ENCODE measurements around the gene FAM210A. TPM values are rescaled to one million over a fixed set of nuclear protein-coding genes. Genes with fewer than 3 reads are reported as not detected.

The FAM210A gene
- total RNA-seq, 1 donor from 2014 or later = 2.1 TPM

DNA sequence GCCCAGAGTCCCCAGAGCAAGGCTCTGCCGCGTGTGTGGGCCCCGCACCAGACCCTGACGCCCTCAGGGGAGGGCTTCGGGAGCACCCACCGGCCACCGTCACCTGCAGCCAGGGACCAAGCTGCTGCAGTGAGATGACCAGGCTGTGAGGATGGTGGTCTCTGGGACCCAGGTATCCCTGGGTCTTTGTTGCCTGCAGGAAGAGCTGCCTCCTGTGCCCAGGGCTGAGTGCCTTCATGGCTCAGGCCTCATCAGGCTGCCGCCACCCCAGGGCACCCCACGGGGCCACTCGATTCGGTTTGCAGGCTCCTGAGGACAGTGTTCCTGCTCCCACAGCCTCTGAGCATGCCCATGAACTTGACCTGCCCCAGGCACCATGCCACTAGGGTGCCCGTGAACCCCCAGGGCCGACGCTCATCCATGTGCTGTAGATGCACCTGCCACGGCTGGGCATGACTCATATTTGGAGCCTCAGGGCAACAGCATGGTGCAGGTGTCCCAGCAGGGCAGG is 109.8 kb downstream of the FAM210A start:
- no peak overlapping the region for H3K27ac ChIP-seq
- peaks cover 0 to 5% of the 10 kb centered on the region in 2 donors for H3K36me3 ChIP-seq
- H3K4me1 ChIP-seq = peaks cover 0 to 6% of the 10 kb centered on the region in 2 donors
- H3K4me3 ChIP-seq = no peak overlapping the region
- H3K27me3 ChIP-seq = no peaks in the 10 kb centered on the region
- DNase-seq (ENCODE audit: low spot score in 2 of 2) = no peak
- TF ChIP-seq, protein P1, sequence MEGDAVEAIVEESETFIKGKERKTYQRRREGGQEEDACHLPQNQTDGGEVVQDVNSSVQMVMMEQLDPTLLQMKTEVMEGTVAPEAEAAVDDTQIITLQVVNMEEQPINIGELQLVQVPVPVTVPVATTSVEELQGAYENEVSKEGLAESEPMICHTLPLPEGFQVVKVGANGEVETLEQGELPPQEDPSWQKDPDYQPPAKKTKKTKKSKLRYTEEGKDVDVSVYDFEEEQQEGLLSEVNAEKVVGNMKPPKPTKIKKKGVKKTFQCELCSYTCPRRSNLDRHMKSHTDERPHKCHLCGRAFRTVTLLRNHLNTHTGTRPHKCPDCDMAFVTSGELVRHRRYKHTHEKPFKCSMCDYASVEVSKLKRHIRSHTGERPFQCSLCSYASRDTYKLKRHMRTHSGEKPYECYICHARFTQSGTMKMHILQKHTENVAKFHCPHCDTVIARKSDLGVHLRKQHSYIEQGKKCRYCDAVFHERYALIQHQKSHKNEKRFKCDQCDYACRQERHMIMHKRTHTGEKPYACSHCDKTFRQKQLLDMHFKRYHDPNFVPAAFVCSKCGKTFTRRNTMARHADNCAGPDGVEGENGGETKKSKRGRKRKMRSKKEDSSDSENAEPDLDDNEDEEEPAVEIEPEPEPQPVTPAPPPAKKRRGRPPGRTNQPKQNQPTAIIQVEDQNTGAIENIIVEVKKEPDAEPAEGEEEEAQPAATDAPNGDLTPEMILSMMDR (IDR thresholded peaks at IDR 0.05) = no peak
- H3K9me3 ChIP-seq = no peaks in the 10 kb centered on the region
- intact Hi-C loops (cut with DNase I) = no loop called here

DNA sequence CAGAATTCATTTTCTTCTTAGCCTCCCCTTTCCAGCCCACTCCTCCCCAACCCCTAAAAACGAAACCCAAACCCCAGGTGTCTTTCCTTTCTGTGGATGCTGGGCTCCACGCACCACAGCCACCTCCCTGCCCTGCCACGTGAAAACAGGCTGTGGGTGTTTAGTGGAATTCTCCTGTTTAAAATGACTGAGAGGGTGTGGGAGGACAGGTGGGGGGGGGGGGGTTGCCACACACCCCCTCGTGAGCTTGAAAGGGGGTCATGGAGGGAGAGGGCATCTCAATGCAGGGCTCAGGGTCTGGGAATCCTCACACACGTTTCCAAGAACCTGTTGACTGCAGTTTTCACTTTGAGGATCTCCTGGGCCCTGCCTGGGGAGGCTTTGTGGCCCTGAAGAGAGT is 110.3 kb downstream of the FAM210A start:
- TF ChIP-seq, protein P1 (IDR thresholded peaks at IDR 0.05) = no peak
- Histone ChIP-seq H3K27ac (no peak overlapping the region), H3K4me1 (peaks cover 0 to 6% of the 10 kb centered on the region in 2 donors), H3K36me3 (peaks cover 0 to 2% of the 10 kb centered on the region in 2 donors), H3K9me3 (no peaks in the 10 kb centered on the region), H3K4me3 (no peak overlapping the region), H3K27me3 (no peaks in the 10 kb centered on the region)
- intact Hi-C loops (cut with DNase I) = no loop called here
- DNase-seq (ENCODE audit: low spot score in 2 of 2) = no peak

DNA sequence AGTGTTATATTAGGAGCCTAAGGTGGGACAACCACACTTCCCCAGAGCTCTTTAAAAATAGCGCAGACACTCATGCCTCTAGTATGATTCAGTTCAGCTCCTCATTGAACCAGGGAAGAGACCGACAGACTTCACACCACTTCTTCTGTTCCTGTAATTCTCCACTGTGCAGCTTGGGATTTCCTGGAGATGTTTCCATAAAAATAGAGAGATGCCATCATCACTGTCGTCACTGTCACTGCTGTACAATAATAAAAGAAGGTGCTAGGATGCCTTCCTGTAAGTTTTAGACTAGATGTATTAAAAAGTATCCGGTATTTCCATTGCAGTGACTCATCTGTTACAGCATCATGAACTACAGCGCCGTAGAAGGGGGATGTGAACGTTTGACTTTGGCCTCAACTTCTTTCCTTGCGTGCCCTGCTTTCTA is 110.9 kb downstream of the FAM210A start:
- no peaks in the 10 kb centered on the region for H3K27me3 ChIP-seq
- intact Hi-C loops (cut with DNase I) = no loop called here
- TF ChIP-seq, protein P1 (IDR thresholded peaks at IDR 0.05) = no peak
- no peaks in the 10 kb centered on the region for H3K9me3 ChIP-seq
- no peaks in the 10 kb centered on the region for H3K36me3 ChIP-seq
- DNase-seq (ENCODE audit: low spot score in 2 of 2) = no peak
- no peak overlapping the region for H3K4me3 ChIP-seq
- peaks cover 2 to 8% of the 10 kb centered on the region in 2 donors for H3K4me1 ChIP-seq
- H3K27ac ChIP-seq = no peak overlapping the region

DNA sequence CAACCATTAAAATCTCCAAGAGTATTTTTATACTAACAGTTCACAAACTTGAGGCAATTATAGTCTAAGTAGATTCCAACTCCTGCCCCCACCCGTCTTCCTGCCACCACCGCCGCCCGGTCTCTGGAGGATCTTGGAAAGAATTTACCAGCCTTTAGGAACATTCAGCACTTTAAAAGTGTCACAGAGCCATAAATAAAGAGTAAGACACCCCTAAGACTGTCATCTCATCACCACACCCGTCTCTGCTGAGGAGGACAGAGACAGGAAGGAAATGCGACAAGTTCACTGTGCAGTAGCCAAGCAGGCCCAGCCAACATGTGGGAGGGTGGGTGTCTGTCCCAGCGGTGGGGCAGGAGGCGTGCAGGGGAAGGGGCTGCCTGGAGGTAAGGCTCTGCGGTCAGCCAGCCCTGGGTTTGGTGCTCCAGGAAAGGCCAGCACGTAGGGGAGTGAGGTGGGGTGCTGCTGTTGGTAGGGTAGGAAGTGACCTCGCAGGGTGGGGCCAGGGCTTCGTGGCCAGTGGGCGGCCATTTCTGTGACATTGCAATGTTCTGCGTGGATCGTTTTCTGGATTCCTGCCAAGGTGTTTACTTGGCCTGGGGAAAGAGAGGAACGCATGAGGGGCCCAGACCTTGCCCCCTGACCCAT is 111.6 kb downstream of the FAM210A start:
- H3K4me3 ChIP-seq = no peak overlapping the region
- H3K4me1 ChIP-seq = peaks cover 4 to 10% of the 10 kb centered on the region in 2 donors
- H3K27ac ChIP-seq = peak overlapping the region; percentile 31 to 47
- TF ChIP-seq, protein P1 (IDR thresholded peaks at IDR 0.05) = no peak
- H3K9me3 ChIP-seq = no peaks in the 10 kb centered on the region
- DNase-seq (ENCODE audit: low spot score in 2 of 2) = no peak
- no peaks in the 10 kb centered on the region for H3K36me3 ChIP-seq
- no peaks in the 10 kb centered on the region for H3K27me3 ChIP-seq
- intact Hi-C loops (cut with DNase I) = no loop called here

DNA sequence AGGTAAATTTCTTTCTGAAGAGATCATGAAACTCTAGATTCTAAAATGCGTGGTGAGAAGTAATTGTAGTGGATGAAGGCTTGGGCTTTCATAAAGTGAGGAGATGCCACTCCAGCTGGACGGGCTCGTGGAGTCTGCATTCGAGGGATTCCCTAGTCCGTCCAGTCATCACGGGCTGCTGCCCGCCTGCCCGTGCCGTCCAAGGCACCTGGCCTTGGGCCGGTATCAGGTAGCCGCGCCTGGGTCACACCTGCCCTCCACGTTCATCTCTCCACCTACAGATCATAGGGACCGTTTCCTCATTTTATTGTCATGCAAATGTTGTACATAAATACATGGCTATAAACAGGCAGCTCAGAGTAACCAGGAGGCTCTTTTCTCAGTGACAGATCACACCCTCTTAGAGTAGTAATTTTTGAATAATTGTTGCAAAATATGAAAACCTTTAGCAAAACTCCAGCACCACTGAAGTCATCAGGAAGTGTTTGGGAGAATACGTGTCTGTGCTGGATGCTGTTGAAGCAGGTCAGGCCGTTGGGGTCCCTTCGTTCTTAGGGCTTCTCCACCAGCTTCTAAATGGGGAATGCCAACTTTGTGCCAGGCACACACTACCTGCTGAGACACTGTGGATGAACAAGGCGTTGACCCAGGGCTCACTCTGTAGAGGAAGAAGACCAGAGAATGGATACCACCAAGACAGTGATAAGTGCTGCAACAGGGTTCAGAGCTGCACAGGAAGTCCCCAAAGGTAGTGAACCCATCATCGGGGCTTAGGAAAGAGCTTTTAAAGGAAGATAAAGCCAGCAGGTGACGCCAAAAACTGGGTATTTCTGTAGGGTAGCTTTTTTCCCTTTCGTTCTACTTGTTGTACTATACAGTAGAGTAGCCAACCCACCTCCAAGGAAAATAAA is 112.5 kb downstream of the FAM210A start:
- no peak for DNase-seq (ENCODE audit: low spot score in 2 of 2)
- no peak overlapping the region for H3K4me3 ChIP-seq
- intact Hi-C loops (cut with DNase I) = no loop called here
- H3K27me3 ChIP-seq = no peaks in the 10 kb centered on the region
- peaks cover 4 to 11% of the 10 kb centered on the region in 2 donors for H3K4me1 ChIP-seq
- H3K27ac ChIP-seq = peak overlapping the region in 1 of 2 donors; percentile 14
- TF ChIP-seq, protein P1 (IDR thresholded peaks at IDR 0.05) = no peak
- H3K9me3 ChIP-seq = no peaks in the 10 kb centered on the region
- no peaks in the 10 kb centered on the region for H3K36me3 ChIP-seq

Other genes starting within 250 kb of the FAM210A start
- 6.4 TPM for gene RNMT, start 115 bp upstream of the FAM210A start, total RNA-seq
- not detected for gene MC5R, start 97.6 kb upstream of the FAM210A start, total RNA-seq
- not detected for gene MC2R, start 189.0 kb upstream of the FAM210A start, total RNA-seq

All from ascending aorta (tissue), 2 donors.